Measurements from ENCODE around the gene CRMP1. TPM values are rescaled to one million over a fixed set of nuclear protein-coding genes. Genes with fewer than 3 reads are reported as not detected.

CRMP1 gene
- total and polyA plus RNA-seq, 9 of the 15 experiments (the other 6 are each of a cell fraction or from before 2014, with no cell fraction given), result 0.03 to 0.04 TPM; not detected in 7

DNA sequence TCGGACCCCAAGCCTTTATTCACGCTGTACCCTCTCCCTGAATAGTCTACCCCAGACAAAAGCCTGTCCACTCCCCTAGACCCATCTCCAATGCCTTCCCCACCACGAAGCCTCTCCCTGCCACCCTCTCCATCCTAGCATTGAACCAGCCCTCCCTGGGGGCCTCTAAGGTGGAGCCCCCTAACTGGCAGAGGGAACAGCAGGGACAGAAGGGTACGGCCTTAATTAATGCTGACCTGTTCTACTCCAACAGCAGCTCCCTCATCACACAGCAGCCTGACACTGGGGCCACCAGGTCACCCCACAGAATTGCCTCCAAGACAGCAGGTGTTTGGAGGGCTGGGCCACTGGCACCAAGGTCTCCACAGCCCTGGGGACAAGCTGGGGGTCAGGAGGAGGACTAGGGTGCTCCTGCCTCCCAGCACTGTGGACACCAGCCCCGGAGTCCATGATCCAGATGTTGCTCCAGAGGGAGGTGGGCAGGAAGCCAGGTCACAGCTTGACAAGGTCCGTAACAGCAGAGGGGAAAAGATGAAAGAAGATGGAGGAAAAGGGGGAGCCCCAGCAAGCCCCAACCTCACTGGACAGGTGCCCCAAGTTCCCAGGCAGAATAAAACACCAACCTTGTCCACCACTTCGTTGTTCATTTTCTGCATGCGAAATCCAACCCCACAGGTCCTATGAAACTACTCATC lies 3.7 kb downstream of the CRMP1 start (continued):
- no peak for TF ChIP-seq ZNF407 (IDR thresholded peaks at IDR 0.05; ENCODE audit: low read depth)
- no peak for TF ChIP-seq EP400 (IDR thresholded peaks at IDR 0.05)
- no peak for TF ChIP-seq DDX20 (tag; IDR thresholded peaks at IDR 0.05; ENCODE audit: low read depth)
- TF ChIP-seq ETV5 (CRISPR knock-in tag; IDR thresholded peaks at IDR 0.05; ENCODE audit: low read depth), result no peak
- no peak for TF ChIP-seq ZNF583 (CRISPR knock-in tag; IDR thresholded peaks at IDR 0.05)
- TF ChIP-seq BDP1 (IDR thresholded peaks at IDR 0.05; ENCODE audit: insufficient read depth, insufficient read length), result no peak
- no peak for TF ChIP-seq NFYB (IDR thresholded peaks at IDR 0.05; ENCODE audit: extremely low read depth, insufficient read length)
- TF ChIP-seq, protein P1, sequence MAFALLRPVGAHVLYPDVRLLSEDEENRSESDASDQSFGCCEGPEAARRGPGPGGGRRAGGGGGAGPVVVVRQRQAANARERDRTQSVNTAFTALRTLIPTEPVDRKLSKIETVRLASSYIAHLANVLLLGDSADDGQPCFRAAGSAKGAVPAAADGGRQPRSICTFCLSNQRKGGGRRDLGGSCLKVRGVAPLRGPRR (CRISPR knock-in tag; IDR thresholded peaks at IDR 0.05), result no peak
- TF ChIP-seq FOXK2 (conservative IDR thresholded peaks at IDR 0.05 in 1 of 2, IDR thresholded peaks at IDR 0.05 in 1 of 2; ENCODE audit: low read depth in 2 of 2), result no peak
- no peak for TF ChIP-seq RCOR1 (IDR thresholded peaks at IDR 0.05; ENCODE audit: borderline replicate concordance in 1 of 2, low read depth in 2 of 2, low read length in 2 of 2)
